HG03378 (cell line): ENCODE results near the gene BRD2.
A peak's percentile ranks its signal among the peaks of the same experiment; 100 is the strongest.

Source experiments
- ATAC-seq: cut with Tn5 transposase; IDR thresholded peaks from one replicate; pipeline ENCODE4 v1.9.1; 2021; ENCODE audit warnings: mild to moderate bottlenecking, moderate library complexity; ENCODE audit not compliant: unreplicated experiment

The BRD2 gene

DNA sequence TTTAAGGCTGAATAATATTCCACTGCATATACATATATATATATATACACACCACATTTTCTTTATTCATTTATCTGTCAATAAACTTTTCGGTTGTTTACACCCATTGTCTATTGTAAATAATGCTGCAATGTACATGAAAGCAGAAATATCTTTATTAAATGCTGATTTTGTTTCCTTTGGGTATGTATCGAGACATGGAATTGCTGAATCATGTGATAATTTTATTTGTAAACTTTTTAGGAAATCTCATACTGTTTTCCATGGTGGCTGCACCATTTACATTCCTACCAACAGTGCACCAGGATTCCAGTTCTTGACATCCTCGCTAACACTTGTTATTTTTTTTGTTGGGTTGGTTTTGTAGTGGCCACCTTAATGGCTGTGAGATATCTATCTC lies 55.1 kb downstream of the BRD2 start:
- no peak for ATAC-seq

- ATAC-seq: no peak
These were observed 56.1 kb downstream of the BRD2 start for GRCh38 chr6:33024521-33024920.

DNA sequence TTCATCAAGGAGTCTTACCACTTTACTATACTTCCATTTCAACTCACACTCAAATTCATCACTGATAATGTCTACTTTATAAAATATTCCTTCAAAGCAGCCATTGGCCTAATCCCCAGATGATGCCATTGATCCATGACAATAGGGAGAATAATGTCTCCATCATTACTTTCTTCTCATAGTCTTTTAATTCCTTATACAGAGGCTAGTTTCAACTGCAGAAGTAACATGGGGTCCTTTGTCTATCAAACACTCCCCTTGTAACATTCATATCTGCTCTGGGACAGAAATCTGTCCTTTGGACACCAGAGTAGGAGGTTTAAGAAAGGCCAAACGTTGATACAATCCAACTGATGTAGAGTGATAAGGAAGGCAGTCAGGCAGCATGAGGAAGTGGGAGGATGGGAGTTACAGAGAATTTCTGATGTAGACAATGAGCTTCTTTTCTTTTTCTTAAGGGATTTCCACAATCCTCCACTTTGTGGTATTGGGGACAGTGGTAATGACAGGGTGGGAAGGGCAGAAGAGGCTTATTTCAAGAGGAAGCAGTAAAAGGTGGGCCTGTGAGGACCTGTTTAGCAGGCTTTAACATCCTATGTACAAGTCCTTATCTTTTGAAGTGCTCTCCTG lies 59.9 kb downstream of the BRD2 start:
- no peak for ATAC-seq

DNA sequence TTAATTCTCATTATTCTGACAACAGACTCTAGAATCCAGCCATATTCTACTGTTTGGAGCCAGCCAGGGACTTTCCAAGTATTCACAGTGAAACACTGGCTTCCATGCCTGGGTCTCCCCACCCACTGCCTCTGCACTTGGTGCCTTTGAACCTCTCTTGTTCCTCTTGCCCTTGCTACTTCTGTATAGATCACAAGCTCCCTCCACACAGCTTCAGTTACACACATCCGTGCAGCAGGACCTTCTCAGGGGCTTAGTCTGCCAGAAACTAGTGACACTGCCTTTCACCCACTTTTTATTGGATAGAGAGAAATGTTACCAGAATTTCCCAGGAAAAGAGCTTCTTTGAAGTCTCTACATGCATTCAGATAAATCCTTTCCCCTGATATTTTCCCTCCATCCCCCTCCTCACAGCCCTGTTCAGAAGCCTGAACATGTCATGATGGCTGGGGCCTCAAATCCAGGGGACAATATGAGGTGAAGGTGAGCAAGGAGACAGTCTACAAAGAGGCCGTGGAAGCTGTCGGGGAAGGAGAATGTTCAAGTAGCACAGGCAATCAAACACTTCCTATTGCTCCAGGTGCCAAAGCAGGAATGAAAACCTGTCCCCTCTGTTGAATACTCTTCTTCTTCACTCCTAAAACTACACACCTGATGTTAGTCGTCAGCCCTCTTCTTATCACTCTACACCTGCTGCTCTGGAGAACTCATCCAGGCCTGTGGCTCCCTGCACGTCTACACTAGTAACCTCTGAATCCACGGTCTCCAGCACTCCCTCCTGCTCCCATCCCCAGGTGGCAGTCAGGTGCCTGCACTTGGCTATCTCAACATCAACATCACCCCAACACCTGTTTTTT lies 61.2 kb downstream of the BRD2 start:
- peak; percentile 72 for ATAC-seq

- no peak for ATAC-seq
These were observed 61.9 kb downstream of the BRD2 start for GRCh38 chr6:33030245-33030644.
